Esophagus (tissue), 2 donors: ENCODE results near the gene DISC1. TPM values are rescaled to one million over a fixed set of nuclear protein-coding genes. Genes with fewer than 3 reads are reported as not detected.

Experiments
- H3K27ac ChIP-seq, 2 donors: one replicate each; pipeline ENCODE4 v1.5.1; 2013; ENCODE audit warnings: low read depth in 2 of 2, mild to moderate bottlenecking in 2 of 2, inconsistent platforms in 1 of 2, low read length in 1 of 2, moderate library complexity in 1 of 2
- H3K27me3 ChIP-seq, 2 donors: one replicate each; pipeline ENCODE4 v1.6.1; 2013; ENCODE audit warnings: low read length in 2 of 2, control low read depth in 1 of 2, mild to moderate bottlenecking in 1 of 2; ENCODE audit not compliant: insufficient read depth in 2 of 2, control insufficient read depth in 1 of 2
- H3K36me3 ChIP-seq, 2 donors: one replicate each; pipeline ENCODE4 v1.6.1; 2013; ENCODE audit warnings: low read length in 1 of 2; ENCODE audit not compliant: control insufficient read depth in 2 of 2, insufficient read depth in 2 of 2
- H3K4me1 ChIP-seq, 2 donors: one replicate each; pipeline ENCODE4 v1.6.1; 2013; ENCODE audit warnings: low read length in 1 of 2; ENCODE audit not compliant: control insufficient read depth in 2 of 2, insufficient read depth in 2 of 2
- H3K4me3 ChIP-seq, 2 donors: one replicate each; pipeline ENCODE4 v1.5.1; 2013; ENCODE audit warnings: low read length in 2 of 2, mild to moderate bottlenecking in 2 of 2, low read depth in 1 of 2, moderate library complexity in 1 of 2
- H3K9me3 ChIP-seq, 2 donors: one replicate each; pipeline ENCODE4 v1.6.1; 2013; ENCODE audit warnings: mild to moderate bottlenecking in 2 of 2, low read depth in 1 of 2, low read length in 1 of 2, moderate library complexity in 1 of 2; ENCODE audit not compliant: control insufficient read depth in 2 of 2, insufficient read depth in 1 of 2
- WGBS, 2 donors: extraction: QIAGEN DNeasy Blood & Tissue Kit; methylation state at CpG; one replicate each; pipeline ENCODE4 v1.1.7; 2013; 5-methylcytosine and 5-hydroxymethylcytosine counted together
- polyA plus RNA-seq, 2 donors: library from polyadenylated mRNA; stranded (reverse); fragments of 200-250 nt; gene quantifications; one replicate each; pipeline ENCODE4 v1.2.3, GENCODE V29; 2013
- donor health status: healthy with polysubstance abuse.
- donor health status: Bipolar disorder and iron deficiency.

Gene DISC1
- polyA plus RNA-seq, 2 donors: 0.41 to 0.79 TPM

GRCh38 chr1:231801042-231801585 lies 174.5 kb downstream of the DISC1 start:
- Histone ChIP-seq H3K9me3 (no peaks in the 10 kb centered on the region), H3K4me3 (no peak overlapping the region), H3K27me3 (no peaks in the 10 kb centered on the region), H3K4me1 (no peaks in the 10 kb centered on the region), H3K27ac (no peak overlapping the region), H3K36me3 (no peaks in the 10 kb centered on the region)
- 94 to 97% methylated on average over 6 of the region's 6 CpGs for WGBS, 2 donors

- H3K27ac ChIP-seq: no peak overlapping the region
- no peaks in the 10 kb centered on the region for H3K9me3 ChIP-seq
- peaks cover 0 to 2% of the 10 kb centered on the region in 2 donors for H3K4me1 ChIP-seq
- WGBS, 2 donors: 73 to 83% methylated on average over 7 to 8 of the region's 8 CpGs
- H3K4me3 ChIP-seq: no peak overlapping the region
- H3K36me3 ChIP-seq: no peaks in the 10 kb centered on the region
- H3K27me3 ChIP-seq: no peaks in the 10 kb centered on the region
Observed at GRCh38 chr1:231803353-231803752, 176.8 kb downstream of the DISC1 start.

- WGBS, 2 donors: 69 to 77% methylated on average over 20 to 21 of the region's 21 CpGs
- no peak overlapping the region for H3K27ac ChIP-seq
- peaks cover 0 to 2% of the 10 kb centered on the region in 2 donors for H3K4me1 ChIP-seq
- H3K4me3 ChIP-seq: no peak overlapping the region
- H3K9me3 ChIP-seq: no peaks in the 10 kb centered on the region
- no peaks in the 10 kb centered on the region for H3K27me3 ChIP-seq
- no peaks in the 10 kb centered on the region for H3K36me3 ChIP-seq
Observed at GRCh38 chr1:231806623-231807495, 180.3 kb downstream of the DISC1 start.

- Histone ChIP-seq H3K9me3 (no peaks in the 10 kb centered on the region), H3K36me3 (no peaks in the 10 kb centered on the region), H3K27ac (no peak overlapping the region), H3K27me3 (no peaks in the 10 kb centered on the region), H3K4me1 (peaks cover 0 to 2% of the 10 kb centered on the region in 2 donors), H3K4me3 (no peak overlapping the region)
- 49 to 52% methylated on average over 2 of the region's 2 CpGs for WGBS, 2 donors
Observed at GRCh38 chr1:231807541-231807940, 181.0 kb downstream of the DISC1 start.

- Histone ChIP-seq H3K4me3 (no peak overlapping the region), H3K36me3 (no peaks in the 10 kb centered on the region), H3K4me1 (peaks cover 0 to 2% of the 10 kb centered on the region in 2 donors), H3K9me3 (no peaks in the 10 kb centered on the region), H3K27ac (no peak overlapping the region), H3K27me3 (no peaks in the 10 kb centered on the region)
- 77 to 79% methylated on average over 3 of the region's 3 CpGs for WGBS, 2 donors
Observed at GRCh38 chr1:231808116-231808515, 181.5 kb downstream of the DISC1 start.

- Histone ChIP-seq H3K27me3 (no peaks in the 10 kb centered on the region), H3K9me3 (no peaks in the 10 kb centered on the region), H3K4me3 (no peak overlapping the region), H3K4me1 (peaks cover 0 to 2% of the 10 kb centered on the region in 2 donors), H3K27ac (no peak overlapping the region), H3K36me3 (no peaks in the 10 kb centered on the region)
- 72 to 86% methylated on average over 2 of the region's 2 CpGs for WGBS, 2 donors
Observed at GRCh38 chr1:231808990-231809389, 182.4 kb downstream of the DISC1 start.

GRCh38 chr1:231810415-231810814 lies 183.8 kb downstream of the DISC1 start:
- Histone ChIP-seq H3K27me3 (no peaks in the 10 kb centered on the region), H3K4me1 (peaks cover 0 to 2% of the 10 kb centered on the region in 2 donors), H3K4me3 (no peak overlapping the region), H3K27ac (no peak overlapping the region), H3K36me3 (no peaks in the 10 kb centered on the region), H3K9me3 (no peaks in the 10 kb centered on the region)
- WGBS, 2 donors: 93 to 94% methylated on average over 6 of the region's 6 CpGs

- Histone ChIP-seq H3K4me3 (no peak overlapping the region), H3K9me3 (no peaks in the 10 kb centered on the region), H3K4me1 (no peaks in the 10 kb centered on the region), H3K27me3 (no peaks in the 10 kb centered on the region), H3K36me3 (peaks cover 0 to 3% of the 10 kb centered on the region in 2 donors), H3K27ac (no peak overlapping the region)
- 63 to 71% methylated on average over 2 of the region's 2 CpGs for WGBS, 2 donors
Observed at GRCh38 chr1:231814021-231814420, 187.4 kb downstream of the DISC1 start.

GRCh38 chr1:231814521-231814920 lies 187.9 kb downstream of the DISC1 start:
- Histone ChIP-seq H3K36me3 (peaks cover 0 to 3% of the 10 kb centered on the region in 2 donors), H3K4me1 (no peaks in the 10 kb centered on the region), H3K27ac (no peak overlapping the region), H3K27me3 (no peaks in the 10 kb centered on the region), H3K9me3 (no peaks in the 10 kb centered on the region), H3K4me3 (no peak overlapping the region)
- 74 to 85% methylated on average over 4 of the region's 4 CpGs for whole genome bisulfite sequencing, 2 donors
